Type B pancreatic cell (in vitro differentiated cells): Measurements from ENCODE around the gene NAT9. TPM values are rescaled to one million over a fixed set of nuclear protein-coding genes. Genes with fewer than 3 reads are reported as not detected.
A peak's percentile ranks its signal among the peaks of the same experiment; 100 is the strongest.

Experiments
- DNase-seq: peaks from one replicate; pipeline ENCODE4 v3.0.0; 2021; ENCODE audit warnings: mixed read lengths; ENCODE audit not compliant: unreplicated experiment; ENCODE audit errors: extremely low spot score
- H3K27ac Mint-ChIP-seq: 2 replicates; pipeline ENCODE4 v1.8.0; 2021; ENCODE audit warnings: mild to moderate bottlenecking, mixed read lengths
- H3K27me3 Mint-ChIP-seq: 2 replicates; pipeline ENCODE4 v1.8.0; 2021; ENCODE audit warnings: mixed read lengths
- H3K36me3 Mint-ChIP-seq: 2 replicates; pipeline ENCODE4 v1.8.0; 2021; ENCODE audit warnings: mixed read lengths
- H3K4me1 Mint-ChIP-seq: one replicate; pipeline ENCODE4 v1.8.0; 2021; ENCODE audit warnings: mixed read lengths; ENCODE audit not compliant: unreplicated experiment
- H3K4me3 Mint-ChIP-seq: 2 replicates; pipeline ENCODE4 v1.8.0; 2021; ENCODE audit warnings: mild to moderate bottlenecking, mixed read lengths
- H3K9me3 Mint-ChIP-seq: 2 replicates; pipeline ENCODE4 v1.8.0; 2021; ENCODE audit warnings: mixed read lengths
- CTCF ChIP-seq: fragments of 200-600 bp; sonication (generic); conservative IDR thresholded peaks from 2 replicates; pipeline ENCODE4 v1.5.0; 2021; ENCODE audit warnings: antibody characterized with exemption, mild to moderate bottlenecking
- total RNA-seq: library from RNA; stranded (reverse); gene quantifications from 2 replicates; pipeline ENCODE4 v1.2.1, GENCODE V29; 2021; ENCODE audit warnings: low replicate concordance

NAT9 gene
- total RNA-seq, 1 donor from 2014 or later, result 67.2 TPM

- H3K36me3 Mint-ChIP-seq, result peaks cover 14% of the 10 kb centered on the region
- DNase-seq, result no peak
- no peaks in the 10 kb centered on the region for H3K9me3 Mint-ChIP-seq
- H3K27me3 Mint-ChIP-seq, result no peaks in the 10 kb centered on the region
- peaks cover 28% of the 10 kb centered on the region for H3K4me1 Mint-ChIP-seq
- H3K4me3 Mint-ChIP-seq, result no peak overlapping the region
- H3K27ac Mint-ChIP-seq, result no peak overlapping the region
- no peak for TF ChIP-seq CTCF
Observed at GRCh38 chr17:74771319-74771914, 4.7 kb downstream of the NAT9 start.

GRCh38 chr17:74770498-74771318, 5.4 kb downstream of the NAT9 start:
- Mint-ChIP-seq H3K4me1 (peaks cover 23% of the 10 kb centered on the region), H3K4me3 (peak overlapping the region; percentile 63), H3K36me3 (peaks cover 9% of the 10 kb centered on the region), H3K27me3 (no peaks in the 10 kb centered on the region), H3K27ac (peak overlapping the region; percentile 82), H3K9me3 (no peaks in the 10 kb centered on the region)
- TF ChIP-seq CTCF, result peak; percentile 82
- peak; percentile 80 for DNase-seq

- TF ChIP-seq CTCF, result no peak
- DNase-seq, result no peak
- Mint-ChIP-seq H3K9me3 (no peaks in the 10 kb centered on the region), H3K27me3 (no peaks in the 10 kb centered on the region), H3K36me3 (peaks cover 9% of the 10 kb centered on the region), H3K4me1 (peaks cover 21% of the 10 kb centered on the region), H3K4me3 (peak overlapping the region; percentile 63), H3K27ac (peak overlapping the region; percentile 82)
Observed at GRCh38 chr17:74769856-74770497, 6.2 kb downstream of the NAT9 start.

GRCh38 chr17:74769266-74769855, 6.8 kb downstream of the NAT9 start:
- Mint-ChIP-seq H3K36me3 (peaks cover 9% of the 10 kb centered on the region), H3K4me3 (no peak overlapping the region), H3K4me1 (peaks cover 21% of the 10 kb centered on the region), H3K9me3 (no peaks in the 10 kb centered on the region), H3K27ac (no peak overlapping the region), H3K27me3 (no peaks in the 10 kb centered on the region)
- DNase-seq, result no peak
- no peak for TF ChIP-seq CTCF

GRCh38 chr17:74768763-74769114, 7.4 kb downstream of the NAT9 start:
- Mint-ChIP-seq H3K36me3 (peaks cover 5% of the 10 kb centered on the region), H3K27ac (peak overlapping the region; percentile 82), H3K27me3 (no peaks in the 10 kb centered on the region), H3K4me1 (peaks cover 20% of the 10 kb centered on the region), H3K4me3 (peak overlapping the region; percentile 9), H3K9me3 (no peaks in the 10 kb centered on the region)
- no peak for DNase-seq
- TF ChIP-seq CTCF, result no peak
